Keratinocyte (primary cell): ENCODE data around the gene TTC28.

Source experiments
- CTCF ChIP-seq, 3 experiments: IDR thresholded peaks in 1 of 3; conservative IDR thresholded peaks in 1 of 3; optimal IDR thresholded peaks in 1 of 3; 2 replicates in 2 of 3; 3 replicates in 1 of 3; pipeline versions ENCODE3 to v1.5.1; 2011; ENCODE audit warnings: low read length in 3 of 3, mild to moderate bottlenecking in 3 of 3, moderate library complexity in 2 of 3, control low read depth in 1 of 3, inconsistent platforms in 1 of 3; ENCODE audit not compliant: insufficient read depth in 2 of 3; ENCODE audit errors: extremely low read depth in 1 of 3
- EZH2 ChIP-seq: IDR thresholded peaks from one replicate; pipeline ENCODE4 v1.6.1; 2012; ENCODE audit warnings: inconsistent platforms, mild to moderate bottlenecking, low read length, moderate library complexity

GRCh38 chr22:28021116-28021997 lies 658.3 kb downstream of the TTC28 start:
- no peak for TF ChIP-seq CTCF (optimal IDR thresholded peaks at IDR 0.05 in 1 of 3, IDR thresholded peaks at IDR 0.05 in 1 of 3, conservative IDR thresholded peaks at IDR 0.05 in 1 of 3; ENCODE audit: extremely low read depth in 1 of 3, insufficient read depth in 2 of 3, low read length in 3 of 3)
- no peak for TF ChIP-seq EZH2
